Type B pancreatic cell (in vitro differentiated cells): Measurements from ENCODE around the gene SLC25A42. TPM values are rescaled to one million over a fixed set of nuclear protein-coding genes. Genes with fewer than 3 reads are reported as not detected.

Experiments used
- DNase-seq: peaks from one replicate; pipeline ENCODE4 v3.0.0; 2021; ENCODE audit warnings: mixed read lengths; ENCODE audit not compliant: unreplicated experiment; ENCODE audit errors: extremely low spot score
- H3K27ac Mint-ChIP-seq: 2 replicates; pipeline ENCODE4 v1.8.0; 2021; ENCODE audit warnings: mild to moderate bottlenecking, mixed read lengths
- H3K27me3 Mint-ChIP-seq: 2 replicates; pipeline ENCODE4 v1.8.0; 2021; ENCODE audit warnings: mixed read lengths
- H3K36me3 Mint-ChIP-seq: 2 replicates; pipeline ENCODE4 v1.8.0; 2021; ENCODE audit warnings: mixed read lengths
- H3K4me1 Mint-ChIP-seq: one replicate; pipeline ENCODE4 v1.8.0; 2021; ENCODE audit warnings: mixed read lengths; ENCODE audit not compliant: unreplicated experiment
- H3K4me3 Mint-ChIP-seq: 2 replicates; pipeline ENCODE4 v1.8.0; 2021; ENCODE audit warnings: mild to moderate bottlenecking, mixed read lengths
- H3K9me3 Mint-ChIP-seq: 2 replicates; pipeline ENCODE4 v1.8.0; 2021; ENCODE audit warnings: mixed read lengths
- total RNA-seq: library from RNA; stranded (reverse); gene quantifications from 2 replicates; pipeline ENCODE4 v1.2.1, GENCODE V29; 2021; ENCODE audit warnings: low replicate concordance
- TF ChIP-seq, protein P1 (sequence below): fragments of 200-600 bp; sonication (generic); conservative IDR thresholded peaks from 2 replicates; pipeline ENCODE4 v1.5.0; 2021; ENCODE audit warnings: antibody characterized with exemption, mild to moderate bottlenecking

The SLC25A42 gene
- total RNA-seq, 1 donor from 2014 or later = 13.4 TPM

DNA sequence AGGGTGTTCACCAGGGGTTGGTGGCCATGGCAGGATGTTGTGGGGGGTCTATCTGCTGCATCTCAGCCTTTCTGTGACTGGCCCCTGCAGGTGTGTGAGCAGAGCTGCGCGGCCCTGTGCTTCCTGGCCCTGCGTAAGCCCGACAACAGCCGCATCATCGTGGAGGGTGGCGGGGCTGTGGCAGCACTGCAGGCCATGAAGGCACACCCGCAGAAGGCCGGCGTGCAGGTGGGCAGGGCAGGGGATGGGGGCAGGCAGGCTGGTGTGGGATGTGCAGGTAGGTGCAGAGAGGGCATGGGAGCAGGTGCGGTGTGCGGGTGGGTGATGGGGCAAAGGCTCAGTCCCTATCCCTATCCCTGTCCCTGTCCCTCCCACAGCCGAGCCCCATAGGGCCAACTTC lies 8.1 kb upstream of the SLC25A42 start:
- Mint-ChIP-seq H3K4me3 (no peak overlapping the region), H3K36me3 (no peaks in the 10 kb centered on the region), H3K9me3 (no peaks in the 10 kb centered on the region), H3K27ac (no peak overlapping the region), H3K27me3 (no peaks in the 10 kb centered on the region), H3K4me1 (no peaks in the 10 kb centered on the region)
- TF ChIP-seq, protein P1, sequence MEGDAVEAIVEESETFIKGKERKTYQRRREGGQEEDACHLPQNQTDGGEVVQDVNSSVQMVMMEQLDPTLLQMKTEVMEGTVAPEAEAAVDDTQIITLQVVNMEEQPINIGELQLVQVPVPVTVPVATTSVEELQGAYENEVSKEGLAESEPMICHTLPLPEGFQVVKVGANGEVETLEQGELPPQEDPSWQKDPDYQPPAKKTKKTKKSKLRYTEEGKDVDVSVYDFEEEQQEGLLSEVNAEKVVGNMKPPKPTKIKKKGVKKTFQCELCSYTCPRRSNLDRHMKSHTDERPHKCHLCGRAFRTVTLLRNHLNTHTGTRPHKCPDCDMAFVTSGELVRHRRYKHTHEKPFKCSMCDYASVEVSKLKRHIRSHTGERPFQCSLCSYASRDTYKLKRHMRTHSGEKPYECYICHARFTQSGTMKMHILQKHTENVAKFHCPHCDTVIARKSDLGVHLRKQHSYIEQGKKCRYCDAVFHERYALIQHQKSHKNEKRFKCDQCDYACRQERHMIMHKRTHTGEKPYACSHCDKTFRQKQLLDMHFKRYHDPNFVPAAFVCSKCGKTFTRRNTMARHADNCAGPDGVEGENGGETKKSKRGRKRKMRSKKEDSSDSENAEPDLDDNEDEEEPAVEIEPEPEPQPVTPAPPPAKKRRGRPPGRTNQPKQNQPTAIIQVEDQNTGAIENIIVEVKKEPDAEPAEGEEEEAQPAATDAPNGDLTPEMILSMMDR = no peak
- no peak for DNase-seq

DNA sequence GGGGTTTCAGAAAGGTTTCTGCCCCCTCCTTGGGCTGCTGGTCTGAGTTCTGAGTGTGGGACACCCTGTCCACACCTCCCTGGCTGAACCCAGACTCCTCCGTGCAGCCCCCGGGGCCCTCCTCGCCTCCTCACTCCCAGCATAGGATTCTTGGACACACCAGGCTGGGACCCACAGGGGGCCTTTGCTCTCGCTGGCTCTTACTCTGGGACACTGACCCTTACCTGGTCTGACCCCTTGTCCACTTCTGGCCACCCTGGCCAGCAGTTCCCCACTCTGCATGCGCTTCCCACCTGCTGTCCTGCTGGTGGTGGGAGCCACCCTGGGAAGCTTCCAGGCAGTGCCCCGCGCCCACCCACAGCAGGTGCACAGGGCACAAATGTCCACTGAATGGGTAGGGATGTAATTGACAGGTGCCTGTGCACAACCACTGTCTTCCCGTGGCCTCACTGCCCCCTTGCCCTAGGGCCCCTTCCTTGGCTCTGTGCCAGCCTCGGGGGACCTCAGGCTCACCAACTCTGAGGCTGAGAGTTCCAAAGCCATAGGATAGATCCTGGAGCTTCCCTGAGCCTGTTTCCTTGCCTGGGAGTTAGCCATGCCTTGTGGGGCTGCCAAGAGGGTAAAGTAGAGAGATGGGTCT lies 7.0 kb upstream of the SLC25A42 start:
- Mint-ChIP-seq H3K9me3 (no peaks in the 10 kb centered on the region), H3K4me1 (no peaks in the 10 kb centered on the region), H3K4me3 (no peak overlapping the region), H3K36me3 (no peaks in the 10 kb centered on the region), H3K27ac (no peak overlapping the region), H3K27me3 (no peaks in the 10 kb centered on the region)
- no peak for DNase-seq
- TF ChIP-seq, protein P1 = no peak

DNA sequence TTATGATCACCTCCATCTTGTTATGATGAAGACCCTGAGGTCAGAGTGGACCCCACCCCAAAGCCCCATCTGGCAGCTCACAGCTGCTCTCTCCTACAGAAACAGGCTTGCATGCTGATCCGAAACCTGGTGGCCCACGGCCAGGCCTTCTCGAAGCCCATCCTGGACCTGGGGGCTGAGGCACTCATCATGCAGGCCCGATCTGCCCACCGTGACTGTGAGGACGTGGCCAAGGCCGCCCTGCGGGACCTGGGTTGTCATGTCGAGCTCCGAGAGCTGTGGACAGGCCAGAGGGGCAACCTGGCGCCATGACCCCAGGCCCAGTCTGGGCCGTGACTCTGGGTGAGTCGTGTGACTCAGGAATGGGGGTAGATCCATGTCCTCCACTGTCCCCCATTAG lies 6.5 kb upstream of the SLC25A42 start:
- no peak overlapping the region for H3K27ac Mint-ChIP-seq
- no peaks in the 10 kb centered on the region for H3K9me3 Mint-ChIP-seq
- no peaks in the 10 kb centered on the region for H3K27me3 Mint-ChIP-seq
- H3K4me3 Mint-ChIP-seq = no peak overlapping the region
- H3K36me3 Mint-ChIP-seq = no peaks in the 10 kb centered on the region
- no peak for DNase-seq
- H3K4me1 Mint-ChIP-seq = no peaks in the 10 kb centered on the region
- TF ChIP-seq, protein P1 = no peak

DNA sequence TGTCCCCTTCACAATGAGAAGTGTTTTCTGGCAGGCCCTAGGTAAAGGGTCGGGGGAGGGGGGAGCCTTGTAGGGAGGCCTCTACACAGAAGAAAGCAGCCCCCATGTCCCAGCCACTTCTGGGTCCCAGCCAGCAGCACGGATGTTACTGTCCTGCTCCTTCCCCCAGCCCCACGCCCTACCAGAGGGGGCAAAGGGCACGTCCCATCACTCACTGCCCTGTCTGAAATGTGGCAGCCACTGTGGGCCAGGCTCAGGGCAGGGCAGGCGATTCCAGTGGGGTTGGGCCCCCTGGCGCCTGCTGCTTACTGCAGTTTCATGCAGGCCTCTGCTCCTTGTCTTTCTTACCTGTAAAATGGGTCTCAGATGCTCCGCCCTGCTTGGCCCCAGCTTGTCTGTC lies 6.1 kb upstream of the SLC25A42 start:
- no peak overlapping the region for H3K27ac Mint-ChIP-seq
- TF ChIP-seq, protein P1 = no peak
- H3K4me1 Mint-ChIP-seq = peaks cover 4% of the 10 kb centered on the region
- no peaks in the 10 kb centered on the region for H3K9me3 Mint-ChIP-seq
- no peak for DNase-seq
- H3K36me3 Mint-ChIP-seq = no peaks in the 10 kb centered on the region
- no peak overlapping the region for H3K4me3 Mint-ChIP-seq
- no peaks in the 10 kb centered on the region for H3K27me3 Mint-ChIP-seq

GRCh38 chr19:19059018-19059836 lies 4.6 kb upstream of the SLC25A42 start:
- no peak for DNase-seq
- H3K9me3 Mint-ChIP-seq = no peaks in the 10 kb centered on the region
- peaks cover 13% of the 10 kb centered on the region for H3K4me1 Mint-ChIP-seq
- H3K4me3 Mint-ChIP-seq = no peak overlapping the region
- no peaks in the 10 kb centered on the region for H3K27me3 Mint-ChIP-seq
- TF ChIP-seq, protein P1 = no peak
- no peaks in the 10 kb centered on the region for H3K36me3 Mint-ChIP-seq
- H3K27ac Mint-ChIP-seq = no peak overlapping the region
